ENCODE data around the gene PROKR2.

PROKR2 gene

DNA sequence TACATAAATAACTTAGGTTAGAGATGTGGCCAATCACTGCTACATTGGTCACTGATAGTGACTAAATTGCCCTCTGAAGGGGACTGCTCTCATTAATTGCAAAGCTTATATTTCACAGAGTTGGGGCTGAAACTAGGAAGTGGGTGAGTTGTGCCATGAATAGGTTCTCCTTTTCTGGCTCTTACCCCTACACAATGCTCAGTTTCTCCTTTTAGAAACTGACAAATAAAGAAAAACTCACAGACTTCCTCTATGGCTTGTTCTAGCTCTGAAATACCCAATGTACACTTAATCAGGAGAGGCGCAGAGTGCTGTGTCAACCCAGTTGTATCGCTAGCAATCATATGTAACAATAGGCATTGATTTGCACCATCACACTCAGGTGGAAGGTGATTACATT is 41.2 kb upstream of the PROKR2 start:
- Histone ChIP-seq H3K36me3 (no peaks in the 10 kb centered on the region), H3K4me3 (ENCODE audit: low read depth, low read length) (no peak overlapping the region), H3K9me3 (ENCODE audit: severe bottlenecking) (no peaks in the 10 kb centered on the region), H3K27ac (no peak overlapping the region), H3K27me3 (ENCODE audit: insufficient read depth, low read depth, severe bottlenecking) (peaks cover 19% of the 10 kb centered on the region)
- TF ChIP-seq, protein P1, sequence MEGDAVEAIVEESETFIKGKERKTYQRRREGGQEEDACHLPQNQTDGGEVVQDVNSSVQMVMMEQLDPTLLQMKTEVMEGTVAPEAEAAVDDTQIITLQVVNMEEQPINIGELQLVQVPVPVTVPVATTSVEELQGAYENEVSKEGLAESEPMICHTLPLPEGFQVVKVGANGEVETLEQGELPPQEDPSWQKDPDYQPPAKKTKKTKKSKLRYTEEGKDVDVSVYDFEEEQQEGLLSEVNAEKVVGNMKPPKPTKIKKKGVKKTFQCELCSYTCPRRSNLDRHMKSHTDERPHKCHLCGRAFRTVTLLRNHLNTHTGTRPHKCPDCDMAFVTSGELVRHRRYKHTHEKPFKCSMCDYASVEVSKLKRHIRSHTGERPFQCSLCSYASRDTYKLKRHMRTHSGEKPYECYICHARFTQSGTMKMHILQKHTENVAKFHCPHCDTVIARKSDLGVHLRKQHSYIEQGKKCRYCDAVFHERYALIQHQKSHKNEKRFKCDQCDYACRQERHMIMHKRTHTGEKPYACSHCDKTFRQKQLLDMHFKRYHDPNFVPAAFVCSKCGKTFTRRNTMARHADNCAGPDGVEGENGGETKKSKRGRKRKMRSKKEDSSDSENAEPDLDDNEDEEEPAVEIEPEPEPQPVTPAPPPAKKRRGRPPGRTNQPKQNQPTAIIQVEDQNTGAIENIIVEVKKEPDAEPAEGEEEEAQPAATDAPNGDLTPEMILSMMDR (IDR thresholded peaks at IDR 0.05; ENCODE audit: low read depth, low read length) = no peak
- no peak for DNase-seq

DNA sequence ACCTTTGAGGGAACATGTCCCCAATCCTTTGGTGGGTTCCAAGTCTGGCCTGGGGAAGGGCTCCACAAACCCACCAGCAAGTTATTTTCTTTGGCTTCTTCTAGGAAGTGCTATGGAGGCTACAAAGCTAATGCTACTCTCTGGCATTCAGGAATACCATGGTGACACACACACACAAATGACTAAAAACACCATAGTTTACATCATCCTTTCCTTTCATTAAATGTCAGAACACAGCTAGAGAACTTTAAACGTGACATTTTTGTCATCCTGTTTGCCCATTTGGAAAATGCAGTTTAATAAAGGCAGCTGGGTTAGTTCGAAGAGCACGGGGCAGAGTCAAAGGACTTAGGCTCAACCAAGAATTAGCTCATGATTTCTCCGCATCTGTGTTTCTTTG is 40.2 kb upstream of the PROKR2 start:
- Histone ChIP-seq H3K4me3 (ENCODE audit: low read depth, low read length) (no peak overlapping the region), H3K36me3 (no peaks in the 10 kb centered on the region), H3K27me3 (ENCODE audit: insufficient read depth, low read depth, severe bottlenecking) (peaks cover 14% of the 10 kb centered on the region), H3K9me3 (ENCODE audit: severe bottlenecking) (no peaks in the 10 kb centered on the region), H3K27ac (no peak overlapping the region)
- DNase-seq = no peak
- TF ChIP-seq, protein P1 (IDR thresholded peaks at IDR 0.05; ENCODE audit: low read depth, low read length) = no peak

DNA sequence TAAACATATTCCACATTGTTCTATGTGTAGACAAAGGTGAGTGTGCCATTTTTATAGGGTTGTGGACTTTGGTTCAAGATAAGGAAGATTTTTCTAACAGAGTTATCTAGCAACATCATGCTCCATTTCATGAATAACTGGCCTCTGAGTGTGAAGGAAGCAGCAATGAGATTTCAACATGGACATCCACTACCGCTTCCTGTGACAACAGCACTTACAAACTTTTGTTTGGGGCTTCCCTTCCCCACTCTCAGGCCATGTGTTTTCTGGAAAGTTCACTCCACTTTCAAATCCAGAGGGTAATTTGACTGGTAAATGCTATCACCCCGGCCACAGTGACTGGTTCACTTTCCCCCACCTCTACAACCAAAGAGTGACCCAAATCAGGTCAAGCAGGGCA is 38.1 kb upstream of the PROKR2 start:
- no peaks in the 10 kb centered on the region for H3K9me3 ChIP-seq (ENCODE audit: severe bottlenecking)
- DNase-seq = no peak

DNA sequence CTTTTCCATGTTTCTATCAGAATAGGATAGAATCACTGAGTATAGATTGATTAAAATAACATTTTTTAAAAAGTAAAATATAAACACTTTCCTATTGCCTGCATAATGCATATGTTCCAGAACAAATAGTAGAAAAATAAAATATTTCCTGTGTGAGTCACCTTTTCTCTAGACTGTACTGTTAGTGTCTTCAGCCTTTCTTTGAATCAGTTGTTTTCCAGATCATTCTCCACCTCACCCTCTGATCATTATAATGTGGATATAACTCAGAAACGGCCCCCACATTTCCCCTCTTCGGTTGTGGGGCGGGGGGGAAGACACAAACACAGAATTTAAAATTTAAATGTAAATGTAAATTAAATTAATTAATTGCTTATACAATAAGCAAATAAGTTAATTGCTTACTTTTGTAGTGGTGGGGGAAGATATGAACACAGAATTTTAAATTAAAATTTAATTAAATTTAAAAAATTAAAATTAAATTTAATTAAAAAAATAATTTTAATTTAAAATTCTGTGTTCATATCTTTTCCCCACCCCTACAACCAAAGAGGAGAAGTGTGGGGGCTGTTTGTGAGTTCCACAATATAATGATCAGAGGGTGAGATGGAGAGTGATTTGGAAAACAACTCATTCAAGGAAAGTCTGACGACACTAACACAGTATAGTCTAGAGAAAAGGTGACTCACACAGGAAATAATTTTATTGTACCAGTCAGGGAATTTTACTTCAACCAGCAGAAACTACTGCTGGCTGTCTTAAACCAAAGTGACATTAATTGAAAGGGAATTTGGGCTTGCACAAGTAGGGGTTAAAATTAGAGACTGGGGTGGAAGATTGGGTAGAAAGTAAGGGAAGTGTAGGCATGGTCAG is 37.1 kb upstream of the PROKR2 start:
- TF ChIP-seq, protein P1 (IDR thresholded peaks at IDR 0.05; ENCODE audit: low read depth, low read length) = no peak
- DNase-seq = no peak
- Histone ChIP-seq H3K9me3 (ENCODE audit: severe bottlenecking) (no peaks in the 10 kb centered on the region), H3K36me3 (no peaks in the 10 kb centered on the region), H3K4me3 (ENCODE audit: low read depth, low read length) (no peak overlapping the region), H3K27me3 (ENCODE audit: insufficient read depth, low read depth, severe bottlenecking) (peaks cover 11% of the 10 kb centered on the region), H3K27ac (no peak overlapping the region)

More for the DNA sequence above, 38.1 kb upstream of the PROKR2 start:
- Histone ChIP-seq H3K27ac (no peak overlapping the region), H3K27me3 (ENCODE audit: insufficient read depth, low read depth, severe bottlenecking) (peaks cover 7% of the 10 kb centered on the region), H3K4me3 (ENCODE audit: low read depth, low read length) (no peak overlapping the region), H3K36me3 (no peaks in the 10 kb centered on the region)
- TF ChIP-seq, protein P1 (IDR thresholded peaks at IDR 0.05; ENCODE audit: low read depth, low read length) = no peak

DNA sequence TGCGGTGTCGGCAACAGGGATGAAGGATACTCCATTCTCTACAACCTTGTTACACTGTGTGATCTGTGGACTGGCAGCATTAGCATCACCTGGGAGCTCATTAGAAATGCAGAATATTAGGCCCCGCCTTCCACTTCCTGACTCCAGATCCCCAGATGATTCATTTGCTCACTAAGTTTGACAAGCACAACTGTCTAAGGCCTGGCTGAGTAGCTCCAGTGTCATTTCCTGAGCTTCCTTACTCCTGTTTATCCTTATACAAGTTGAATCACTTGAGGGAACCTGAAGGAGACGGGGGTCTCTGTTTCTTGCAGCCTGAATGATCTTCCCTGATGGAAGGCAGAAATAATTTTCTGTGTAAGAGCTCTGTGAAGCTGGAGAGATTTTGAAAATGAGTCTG is 32.7 kb upstream of the PROKR2 start:
- Histone ChIP-seq H3K4me3 (ENCODE audit: low read depth, low read length) (no peak overlapping the region), H3K27me3 (ENCODE audit: insufficient read depth, low read depth, severe bottlenecking) (peaks cover 6% of the 10 kb centered on the region), H3K36me3 (no peaks in the 10 kb centered on the region), H3K27ac (no peak overlapping the region), H3K9me3 (ENCODE audit: severe bottlenecking) (no peaks in the 10 kb centered on the region)
- TF ChIP-seq, protein P1 (IDR thresholded peaks at IDR 0.05; ENCODE audit: low read depth, low read length) = no peak
- DNase-seq = no peak
